ENCODE results near the gene DNAJB6. TPM values are rescaled to one million over a fixed set of nuclear protein-coding genes. Genes with fewer than 3 reads are reported as not detected.

DNAJB6 gene
- total RNA-seq, 1 donor from 2014 or later = 129 TPM

- no peak for ATAC-seq
- no peak for DNase-seq (ENCODE audit: low spot score)
- intact Hi-C loops (cut with DNase I) = no loop called here
These were observed 22.8 kb downstream of the DNAJB6 start for GRCh38 chr7:157359581-157359980.

- ATAC-seq = no peak
- intact Hi-C loops (cut with DNase I) = no loop called here
- no peak for DNase-seq (ENCODE audit: low spot score)
These were observed 23.8 kb downstream of the DNAJB6 start for GRCh38 chr7:157360483-157361025.

GRCh38 chr7:157361537-157361936 is 24.7 kb downstream of the DNAJB6 start:
- intact Hi-C loops (cut with DNase I) = no loop called here
- peak; percentile 30 for DNase-seq (ENCODE audit: low spot score)
- no peak for ATAC-seq

- DNase-seq (ENCODE audit: low spot score) = peak; percentile 2
- no peak for ATAC-seq
These were observed 25.9 kb downstream of the DNAJB6 start for GRCh38 chr7:157362729-157363128.

GRCh38 chr7:157366722-157367121 is 29.9 kb downstream of the DNAJB6 start:
- ATAC-seq (no peak), DNase-seq (ENCODE audit: low spot score) (peak; percentile 33)
- intact Hi-C loops (cut with DNase I) = no loop called here

More at GRCh38 chr7:157362729-157363128, 25.9 kb downstream of the DNAJB6 start:
- intact Hi-C loops (cut with DNase I) = no loop called here

GRCh38 chr7:157368955-157369354 is 32.2 kb downstream of the DNAJB6 start:
- intact Hi-C loops (cut with DNase I) = no loop called here
- ATAC-seq = no peak
- DNase-seq (ENCODE audit: low spot score) = peak; percentile 8

- intact Hi-C loops (cut with DNase I) = no loop called here
- DNase-seq (ENCODE audit: low spot score) = peak; percentile 32
- ATAC-seq = no peak
These were observed 33.9 kb downstream of the DNAJB6 start for GRCh38 chr7:157370742-157371141.

- DNase-seq (ENCODE audit: low spot score) (peak; percentile 48), ATAC-seq (no peak)
- intact Hi-C loops (cut with DNase I) = no loop called here
These were observed 34.5 kb downstream of the DNAJB6 start for GRCh38 chr7:157371296-157371695.

- intact Hi-C loops (cut with DNase I) = no loop called here
- no peak for ATAC-seq
- DNase-seq (ENCODE audit: low spot score) = peak; percentile 43
These were observed 35.8 kb downstream of the DNAJB6 start for GRCh38 chr7:157372300-157373232.

GRCh38 chr7:157373493-157373892 is 36.7 kb downstream of the DNAJB6 start:
- peak; percentile 23 for DNase-seq (ENCODE audit: low spot score)
- intact Hi-C loops (cut with DNase I) = no loop called here
- no peak for ATAC-seq

GRCh38 chr7:157375410-157375809 is 38.6 kb downstream of the DNAJB6 start:
- intact Hi-C loops (cut with DNase I) = no loop called here
- no peak for ATAC-seq
- DNase-seq (ENCODE audit: low spot score) = no peak

- intact Hi-C loops (cut with DNase I) = no loop called here
- DNase-seq (ENCODE audit: low spot score) (peak; percentile 42), ATAC-seq (no peak)
These were observed 40.8 kb downstream of the DNAJB6 start for GRCh38 chr7:157377436-157378124.

GRCh38 chr7:157378390-157378789 is 41.6 kb downstream of the DNAJB6 start:
- ATAC-seq = no peak
- intact Hi-C loops (cut with DNase I) = no loop called here

GRCh38 chr7:157379493-157379892 is 42.7 kb downstream of the DNAJB6 start:
- DNase-seq (ENCODE audit: low spot score) (peak; percentile 4), ATAC-seq (no peak)
- intact Hi-C loops (cut with DNase I) = no loop called here

More at GRCh38 chr7:157378390-157378789, 41.6 kb downstream of the DNAJB6 start:
- DNase-seq (ENCODE audit: low spot score) = peak; percentile 25

GRCh38 chr7:157380416-157380815 is 43.6 kb downstream of the DNAJB6 start:
- intact Hi-C loops (cut with DNase I) = no loop called here
- ATAC-seq (no peak), DNase-seq (ENCODE audit: low spot score) (peak; percentile 7)

- intact Hi-C loops (cut with DNase I) = no loop called here
- no peak for ATAC-seq
- DNase-seq (ENCODE audit: low spot score) = no peak
These were observed 47.1 kb downstream of the DNAJB6 start for GRCh38 chr7:157383868-157384267.

GRCh38 chr7:157384301-157384700 is 47.5 kb downstream of the DNAJB6 start:
- no peak for ATAC-seq
- DNase-seq (ENCODE audit: low spot score) = peak; percentile 23
- intact Hi-C loops (cut with DNase I) = no loop called here

GRCh38 chr7:157386979-157387800 is 50.4 kb downstream of the DNAJB6 start:
- peak; percentile 86 for ATAC-seq
- intact Hi-C loops (cut with DNase I) = no loop called here

GRCh38 chr7:157388301-157388700 is 51.5 kb downstream of the DNAJB6 start:
- intact Hi-C loops (cut with DNase I) = no loop called here
- DNase-seq (ENCODE audit: low spot score) = peak; percentile 12
- no peak for ATAC-seq

More at GRCh38 chr7:157386979-157387800, 50.4 kb downstream of the DNAJB6 start:
- peak; percentile 85 for DNase-seq (ENCODE audit: low spot score)

Data from sciatic nerve (tissue), 2 donors.